ENCODE results near the gene FBLN1. TPM values are rescaled to one million over a fixed set of nuclear protein-coding genes. Genes with fewer than 3 reads are reported as not detected.

Gene FBLN1
- total RNA-seq, 1 donor from 2014 or later, result 25.7 TPM

GRCh38 chr22:45649809-45650208 lies 147.1 kb downstream of the FBLN1 start:
- FAIRE-seq (no peak), DNase-seq (ENCODE audit: low spot score in 2 of 2) (no peak)

GRCh38 chr22:45650721-45651120 lies 148.0 kb downstream of the FBLN1 start:
- no peak for DNase-seq (ENCODE audit: low spot score in 2 of 2)
- no peak for FAIRE-seq

Small RNA genes within 50 kb of the gene (small RNA-seq; reads per million reads assigned to genes)
- not detected for gene RNU6-1161P

Other genes with a start within 250 kb of the FBLN1 start
- gene UPK3A, start 217.9 kb upstream of the FBLN1 start, total RNA-seq, result not detected
- 14.3 TPM for gene FAM118A, start 192.9 kb upstream of the FBLN1 start, total RNA-seq
- not detected for gene SMC1B, start 89.3 kb upstream of the FBLN1 start, total RNA-seq
- 0.41 TPM for gene RIBC2, start 89.2 kb upstream of the FBLN1 start, total RNA-seq
- 390 TPM for gene ATXN10, start 169.0 kb downstream of the FBLN1 start, total RNA-seq